ENCODE results near the gene ZWINT.

- TF ChIP-seq CTCF (IDR thresholded peaks at IDR 0.05) (no peak), POLR2A (IDR thresholded peaks at IDR 0.05) (no peak)
Observed at GRCh38 chr10:56318816-56319215, 42.2 kb downstream of the ZWINT start.
